Measurements from ENCODE around the gene ABCA8.
"Not testable (repeated sequence)": the region's sequence is repeated elsewhere in the genome, so short reads cannot be mapped to it uniquely, and the experiment has no call there.

Gene ABCA8

GRCh38 chr17:68865584-68865983 lies 89.6 kb downstream of the ABCA8 start:
- no peak for DNase-seq

GRCh38 chr17:68863091-68863652 lies 92.0 kb downstream of the ABCA8 start:
- no peak for DNase-seq

- no peak for DNase-seq
These were observed 93.6 kb downstream of the ABCA8 start for GRCh38 chr17:68861602-68862001.

- no peak for DNase-seq
These were observed 94.3 kb downstream of the ABCA8 start for GRCh38 chr17:68860941-68861340.

GRCh38 chr17:68854452-68854851 lies 100.7 kb downstream of the ABCA8 start:
- no peak for DNase-seq

- no peak for DNase-seq
These were observed 101.8 kb downstream of the ABCA8 start for GRCh38 chr17:68853439-68853838.

GRCh38 chr17:68853036-68853435 lies 102.2 kb downstream of the ABCA8 start:
- no peak for DNase-seq

- no peak for DNase-seq
These were observed 103.3 kb downstream of the ABCA8 start for GRCh38 chr17:68851890-68852289.

GRCh38 chr17:68850749-68851510 lies 104.3 kb downstream of the ABCA8 start:
- DNase-seq = no peak

- DNase-seq = peak; percentile 55
These were observed 105.2 kb downstream of the ABCA8 start for GRCh38 chr17:68849673-68850610.

- no peak for DNase-seq
These were observed 107.5 kb downstream of the ABCA8 start for GRCh38 chr17:68847711-68848110.

- DNase-seq = no peak
These were observed 111.7 kb downstream of the ABCA8 start for GRCh38 chr17:68843522-68843921.

GRCh38 chr17:68840073-68840472 lies 115.1 kb downstream of the ABCA8 start:
- no peak for DNase-seq

- no peak for DNase-seq
These were observed 120.1 kb downstream of the ABCA8 start for GRCh38 chr17:68835071-68835470.

- no peak for DNase-seq
These were observed 120.8 kb downstream of the ABCA8 start for GRCh38 chr17:68834328-68834836.

GRCh38 chr17:68832109-68832802 lies 122.9 kb downstream of the ABCA8 start:
- DNase-seq = no peak

- no peak for DNase-seq
These were observed 124.0 kb downstream of the ABCA8 start for GRCh38 chr17:68831170-68831569.

- no peak for DNase-seq
These were observed 124.9 kb downstream of the ABCA8 start for GRCh38 chr17:68830313-68830712.

- DNase-seq = no peak
These were observed 126.0 kb downstream of the ABCA8 start for GRCh38 chr17:68829211-68829610.

- no peak for DNase-seq
These were observed 130.5 kb downstream of the ABCA8 start for GRCh38 chr17:68824707-68825106.

- DNase-seq = not testable (repeated sequence)
These were observed 131.0 kb downstream of the ABCA8 start for GRCh38 chr17:68824185-68824584.

GRCh38 chr17:68822719-68823289 lies 132.4 kb downstream of the ABCA8 start:
- DNase-seq = no peak
